ENCODE results near the gene IMPACT. TPM values are rescaled to one million over a fixed set of nuclear protein-coding genes. Genes with fewer than 3 reads are reported as not detected.
A peak's percentile ranks its signal among the peaks of the same experiment; 100 is the strongest.

The IMPACT gene
- total RNA-seq: 10 to 100 TPM in 2 of 3 donors, 1 to 10 TPM in 1; 8.4 to 19.9 (median 12.2) TPM
- total RNA-seq (2013): 14.2 TPM

GRCh38 chr18:24426398-24427294 lies at the start of gene IMPACT:
TSS of gene IMPACT (plus strand) at chr18:24426670. CDS start at chr18:24426757, 87 bp downstream.
- intact Hi-C loops (cut with micrococcal nuclease): no loop called here
- Histone ChIP-seq H3K36me3 (ENCODE audit: control insufficient read depth, insufficient read depth, low read length) (peaks cover 2% of the 10 kb centered on the region), H3K27ac (ENCODE audit: low read length) (peak within 1 kb of the TSS; percentile 72), H3K9me3 (ENCODE audit: control insufficient read depth, insufficient read depth, low read length) (no peaks in the 10 kb centered on the region), H3K27me3 (ENCODE audit: control insufficient read depth, insufficient read depth, low read length) (peaks cover 13% of the 10 kb centered on the region), H3K4me3 (ENCODE audit: low read length) (peak within 1 kb of the TSS; percentile 79), H3K4me1 (ENCODE audit: control insufficient read depth, insufficient read depth, low read length) (peaks cover 14% of the 10 kb centered on the region)
- peak within 1 kb of the TSS; percentile 72 to 82 for H3K27ac Mint-ChIP-seq
- TF ChIP-seq CTCF (IDR thresholded peaks at IDR 0.05): no peak
- peak; percentile 76 to 89 for DNase-seq
- H3K27me3 Mint-ChIP-seq (ENCODE audit: low read depth in 2 of 2): peaks cover 24 to 32% of the 10 kb centered on the region in 2 donors
- H3K36me3 Mint-ChIP-seq: peaks cover 8% of the 10 kb centered on the region
- H3K9me3 Mint-ChIP-seq: peaks cover 0 to 2% of the 10 kb centered on the region in 2 donors
- 3% methylated on average over 82 of the region's 82 CpGs for WGBS (ENCODE audit: insufficient coverage)
- H3K4me3 Mint-ChIP-seq: peak within 1 kb of the TSS; percentile 94
- peak; percentile 88 to 96 (median 92) for ATAC-seq
- H3K4me1 Mint-ChIP-seq: peaks cover 7 to 10% of the 10 kb centered on the region in 2 donors

GRCh38 chr18:24378598-24378997 lies 47.9 kb upstream of the IMPACT start:
- DNase-seq: no peak
- no peak overlapping the region for H3K27ac ChIP-seq (ENCODE audit: low read length)
- ATAC-seq: no peak
- H3K36me3 Mint-ChIP-seq: no peaks in the 10 kb centered on the region
- no peaks in the 10 kb centered on the region for H3K9me3 Mint-ChIP-seq
- H3K36me3 ChIP-seq (ENCODE audit: control insufficient read depth, insufficient read depth, low read length): no peaks in the 10 kb centered on the region
- H3K27me3 ChIP-seq (ENCODE audit: control insufficient read depth, insufficient read depth, low read length): no peaks in the 10 kb centered on the region
- no peak overlapping the region for H3K4me3 ChIP-seq (ENCODE audit: low read length)
- no peaks in the 10 kb centered on the region for H3K9me3 ChIP-seq (ENCODE audit: control insufficient read depth, insufficient read depth, low read length)
- H3K4me1 Mint-ChIP-seq: no peaks in the 10 kb centered on the region
- intact Hi-C loops (cut with micrococcal nuclease): no loop called here
- no peak for TF ChIP-seq CTCF (IDR thresholded peaks at IDR 0.05)
- H3K27ac Mint-ChIP-seq: no peak overlapping the region
- 100% methylated on average over 1 of the region's 1 CpG for WGBS (ENCODE audit: insufficient coverage)
- H3K27me3 Mint-ChIP-seq (ENCODE audit: low read depth in 2 of 2): peaks cover 0 to 2% of the 10 kb centered on the region in 2 donors
- H3K4me1 ChIP-seq (ENCODE audit: control insufficient read depth, insufficient read depth, low read length): no peaks in the 10 kb centered on the region
- H3K4me3 Mint-ChIP-seq: no peak overlapping the region

GRCh38 chr18:24380163-24380747 lies 46.2 kb upstream of the IMPACT start:
- H3K9me3 Mint-ChIP-seq: no peaks in the 10 kb centered on the region
- DNase-seq: no peak

More at GRCh38 chr18:24380163-24380747, 46.2 kb upstream of the IMPACT start:
- no peak for ATAC-seq
- Histone ChIP-seq H3K36me3 (ENCODE audit: control insufficient read depth, insufficient read depth, low read length) (no peaks in the 10 kb centered on the region), H3K27me3 (ENCODE audit: control insufficient read depth, insufficient read depth, low read length) (no peaks in the 10 kb centered on the region), H3K27ac (ENCODE audit: low read length) (no peak overlapping the region), H3K9me3 (ENCODE audit: control insufficient read depth, insufficient read depth, low read length) (no peaks in the 10 kb centered on the region), H3K4me1 (ENCODE audit: control insufficient read depth, insufficient read depth, low read length) (no peaks in the 10 kb centered on the region), H3K4me3 (ENCODE audit: low read length) (no peak overlapping the region)
- no peaks in the 10 kb centered on the region for H3K36me3 Mint-ChIP-seq
- no peak overlapping the region for H3K27ac Mint-ChIP-seq
- no peak for TF ChIP-seq CTCF (IDR thresholded peaks at IDR 0.05)
- no peak overlapping the region for H3K4me3 Mint-ChIP-seq
- H3K27me3 Mint-ChIP-seq (ENCODE audit: low read depth in 2 of 2): peaks cover 0 to 2% of the 10 kb centered on the region in 2 donors
- 93% methylated on average over 6 of the region's 6 CpGs for WGBS (ENCODE audit: insufficient coverage)
- no peaks in the 10 kb centered on the region for H3K4me1 Mint-ChIP-seq
- intact Hi-C loops (cut with micrococcal nuclease): no loop called here
